Measurements from ENCODE around the gene CREB3L4.
"Not testable (repeated sequence)": the region's sequence is repeated elsewhere in the genome, so short reads cannot be mapped to it uniquely, and the experiment has no call there.

The CREB3L4 gene

GRCh38 chr1:153985341-153985912, 17.7 kb downstream of the CREB3L4 start:
- peak in 1 of 2 donors; percentile 61 for DNase-seq (ENCODE audit: low read depth in 1 of 2, low spot score in 1 of 2)

GRCh38 chr1:153985941-153986761, 18.4 kb downstream of the CREB3L4 start, which contains the start of gene RAB13:
Gene RAB13, minus strand, starts transcription at chr1:153986339. Its CDS starts 103 bp downstream, at chr1:153986236.
- no peak for DNase-seq (ENCODE audit: low read depth in 1 of 2, low spot score in 1 of 2)

GRCh38 chr1:153987621-153988020, 19.9 kb downstream of the CREB3L4 start:
- DNase-seq (ENCODE audit: low read depth in 1 of 2, low spot score in 1 of 2), result no peak

- DNase-seq (ENCODE audit: low read depth in 1 of 2, low spot score in 1 of 2), result peak; percentile 75 to 90
These were observed 22.9 kb downstream of the CREB3L4 start, which contains the start of gene RPS27 for GRCh38 chr1:153990468-153991150. Gene RPS27, plus strand, starts transcription at chr1:153990762. Its CDS starts 35 bp downstream, at chr1:153990797.

GRCh38 chr1:153991151-153991630, 23.5 kb downstream of the CREB3L4 start:
- no peak for DNase-seq (ENCODE audit: low read depth in 1 of 2, low spot score in 1 of 2)

- DNase-seq (ENCODE audit: low read depth in 1 of 2, low spot score in 1 of 2), result no peak
These were observed 24.1 kb downstream of the CREB3L4 start for GRCh38 chr1:153991806-153992205.

GRCh38 chr1:153995202-153995601, 27.5 kb downstream of the CREB3L4 start:
- DNase-seq (ENCODE audit: low read depth in 1 of 2, low spot score in 1 of 2), result no peak

GRCh38 chr1:153995640-153996039, 27.9 kb downstream of the CREB3L4 start:
- no peak for DNase-seq (ENCODE audit: low read depth in 1 of 2, low spot score in 1 of 2)

GRCh38 chr1:153996882-153997281, 29.2 kb downstream of the CREB3L4 start:
- DNase-seq (ENCODE audit: low read depth in 1 of 2, low spot score in 1 of 2), result not testable (repeated sequence)

GRCh38 chr1:154000420-154000819, 32.7 kb downstream of the CREB3L4 start:
- no peak for DNase-seq (ENCODE audit: low read depth in 1 of 2, low spot score in 1 of 2)

GRCh38 chr1:154006136-154006535, 38.4 kb downstream of the CREB3L4 start:
- DNase-seq (ENCODE audit: low read depth in 1 of 2, low spot score in 1 of 2), result no peak

- DNase-seq (ENCODE audit: low read depth in 1 of 2, low spot score in 1 of 2), result no peak
These were observed 44.4 kb downstream of the CREB3L4 start for GRCh38 chr1:154012129-154012528.

GRCh38 chr1:154012543-154012942, 44.8 kb downstream of the CREB3L4 start:
- DNase-seq (ENCODE audit: low read depth in 1 of 2, low spot score in 1 of 2), result not testable (repeated sequence)

- no peak for DNase-seq (ENCODE audit: low read depth in 1 of 2, low spot score in 1 of 2)
These were observed 46.6 kb downstream of the CREB3L4 start for GRCh38 chr1:154014154-154014907.

- DNase-seq (ENCODE audit: low read depth in 1 of 2, low spot score in 1 of 2), result no peak
These were observed 51.6 kb downstream of the CREB3L4 start for GRCh38 chr1:154019269-154019668.

- no peak for DNase-seq (ENCODE audit: low read depth in 1 of 2, low spot score in 1 of 2)
These were observed 52.2 kb downstream of the CREB3L4 start for GRCh38 chr1:154019940-154020339.

Data from activated CD4-positive, alpha-beta T cell treated with anti-CD3 and anti-CD28 coated beads, Interleukin-2, amount 50 U/mL, for 24 hours (primary cell).